Ovary (tissue), 9 donors: ENCODE results near the gene MACO1. TPM values are rescaled to one million over a fixed set of nuclear protein-coding genes. Genes with fewer than 3 reads are reported as not detected.
A peak's percentile ranks its signal among the peaks of the same experiment; 100 is the strongest.

Experiments used
- DNase-seq, 5 donors: peaks; one replicate each; pipeline ENCODE4 v3.0.0-alpha.2; 2019 to 2020
- H3K27ac ChIP-seq, 2 donors: fragments of 200-600 bp; one replicate each; pipeline versions ENCODE4 v1.5.1 to v1.8.0; 2019 to 2022
- H3K27me3 ChIP-seq: fragments of 200-600 bp; one replicate; pipeline ENCODE4 v1.8.0; 2022
- H3K36me3 ChIP-seq: fragments of 200-600 bp; sonication (generic); one replicate; pipeline ENCODE4 v1.5.1; 2019
- H3K4me1 ChIP-seq: one replicate; pipeline ENCODE4 v1.8.1; 2013; ENCODE audit warnings: mild to moderate bottlenecking, moderate library complexity; ENCODE audit not compliant: insufficient read depth
- H3K4me3 ChIP-seq: fragments of 200-600 bp; sonication (generic); one replicate; pipeline ENCODE4 v1.5.1; 2017
- H3K9me3 ChIP-seq, 2 donors: fragments of 200-600 bp in 1 of 2; sonication (generic) in 1 of 2; one replicate each; pipeline versions ENCODE4 v1.5.1 to v1.8.1; 2013 to 2019; ENCODE audit warnings: mild to moderate bottlenecking in 1 of 2, moderate library complexity in 1 of 2
- EP300 ChIP-seq: sonication (generic); formaldehyde crosslinking; IDR thresholded peaks from one replicate; pipeline ENCODE4 v1.6.1; 2017; ENCODE audit warnings: antibody characterized with exemption
- POLR2A ChIP-seq: fragments of 450-650 bp; IDR thresholded peaks from one replicate; pipeline ENCODE4 v1.6.1; 2017; ENCODE audit warnings: antibody characterized with exemption, mild to moderate bottlenecking, moderate library complexity
- WGBS, 3 donors: extraction: QIAGEN DNeasy Blood & Tissue Kit in 1 of 3; methylation state at CpG; one replicate each; pipeline versions ENCODE4 v1.1.5 to v1.1.7; 2013 to 2017; 5-methylcytosine and 5-hydroxymethylcytosine counted together
- intact Hi-C, 4 donors: fragments of 100-400 bp; cut with DNase I; formaldehyde crosslinking; loops; one replicate each; pipeline versions ENCODE4 v1.11.0 to v1.15.1; 2022 to 2023
- polyA plus RNA-seq, 2 donors: library from polyadenylated mRNA; stranded (reverse); fragments of 200-250 nt in 1 of 2; fragments of 350-450 nt in 1 of 2; fragmentation: Illumina TruSeq in 1 of 2; extraction: RNeasy Lipid Tissue Mini Kit (QIAGEN cat#74804) in 1 of 2; gene quantifications; one replicate each; pipeline ENCODE4 v1.2.3, GENCODE V29; 2013 to 2014
- total RNA-seq, 7 donors: library from RNA; depleted of rRNA in 2 of 7; stranded (reverse); fragments of >200 nt in 2 of 7; fragmentation: NEBNext Ultra II Directional in 3 of 7; extraction: Animal tissue kit (Norgen Biotek cat#: 25700) in 3 of 7; gene quantifications; one replicate each; pipeline versions ENCODE4 v1.1.0 to v1.2.4, GENCODE V29; 2016 to 2023
- TF ChIP-seq, protein P1 (sequence below), 3 donors: fragments of 450-650 bp in 2 of 3; fragments of 200-600 bp in 1 of 3; IDR thresholded peaks; one replicate each; pipeline versions ENCODE4 v1.5.1 to v1.8.0; 2016 to 2022; ENCODE audit warnings: antibody characterized with exemption in 3 of 3, mild to moderate bottlenecking in 1 of 3
- donor health status: DM: no; HTN: no; CAD: no; lungs with moderate emphysema.
- donor health status: DM: no; HTN: no; CAD: no.
- donor health status: Bipolar disorder and iron deficiency.
- donor health status: DM: yes; HTN: yes; CAD: no.
- donor health status: DM: no; HTN: no; CAD: no.
- donor health status: DM: yes; HTN: yes; CAD: no.

MACO1 gene
- total and polyA plus RNA-seq, 9 donors: 14.1 to 30.4 (median 23.4) TPM

DNA sequence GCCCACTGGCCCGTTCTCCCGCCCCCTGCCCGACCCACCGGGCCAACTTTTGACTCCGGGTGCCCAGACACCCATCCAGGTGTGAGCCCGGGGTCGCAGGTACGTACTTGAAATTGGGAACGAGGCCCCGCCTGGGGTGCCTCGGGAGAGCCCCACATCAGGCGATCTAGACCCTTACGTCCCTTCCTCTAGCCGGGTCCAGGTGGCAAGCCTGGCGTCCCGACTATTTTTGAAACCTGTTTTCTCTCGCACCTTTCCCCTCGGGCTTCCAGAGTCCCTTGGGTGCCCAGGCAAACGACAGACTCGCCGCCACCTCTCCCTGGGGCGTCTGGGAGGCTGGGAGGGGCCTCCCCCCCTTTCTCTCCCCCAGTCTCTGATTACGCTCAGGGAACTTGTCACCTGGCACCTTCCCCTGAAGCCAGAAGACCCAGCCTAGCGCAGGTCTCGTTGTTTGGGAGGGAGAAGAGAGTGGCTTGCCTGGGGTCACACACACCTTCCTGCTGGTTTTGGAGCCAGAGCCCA, 113.6 kb downstream of the MACO1 start:
- H3K4me1 ChIP-seq: peaks cover 13% of the 10 kb centered on the region
- DNase-seq: peak in 1 of 5 donors; percentile 50
- H3K36me3 ChIP-seq: no peaks in the 10 kb centered on the region
- H3K4me3 ChIP-seq: peak overlapping the region; percentile 69
- intact Hi-C loops: loop anchor here in 1 of 4 donors (10.0 kb wide), 1 partner anchor 300 kb away; the partner anchor contains the start of gene RSRP1
- WGBS, 3 donors: 11 to 19% (median 12%) methylated on average over 25 of the region's 25 CpGs
- H3K9me3 ChIP-seq: no peaks in the 10 kb centered on the region
- H3K27ac ChIP-seq: no peak overlapping the region
- no peaks in the 10 kb centered on the region for H3K27me3 ChIP-seq
- TF ChIP-seq, protein P1, sequence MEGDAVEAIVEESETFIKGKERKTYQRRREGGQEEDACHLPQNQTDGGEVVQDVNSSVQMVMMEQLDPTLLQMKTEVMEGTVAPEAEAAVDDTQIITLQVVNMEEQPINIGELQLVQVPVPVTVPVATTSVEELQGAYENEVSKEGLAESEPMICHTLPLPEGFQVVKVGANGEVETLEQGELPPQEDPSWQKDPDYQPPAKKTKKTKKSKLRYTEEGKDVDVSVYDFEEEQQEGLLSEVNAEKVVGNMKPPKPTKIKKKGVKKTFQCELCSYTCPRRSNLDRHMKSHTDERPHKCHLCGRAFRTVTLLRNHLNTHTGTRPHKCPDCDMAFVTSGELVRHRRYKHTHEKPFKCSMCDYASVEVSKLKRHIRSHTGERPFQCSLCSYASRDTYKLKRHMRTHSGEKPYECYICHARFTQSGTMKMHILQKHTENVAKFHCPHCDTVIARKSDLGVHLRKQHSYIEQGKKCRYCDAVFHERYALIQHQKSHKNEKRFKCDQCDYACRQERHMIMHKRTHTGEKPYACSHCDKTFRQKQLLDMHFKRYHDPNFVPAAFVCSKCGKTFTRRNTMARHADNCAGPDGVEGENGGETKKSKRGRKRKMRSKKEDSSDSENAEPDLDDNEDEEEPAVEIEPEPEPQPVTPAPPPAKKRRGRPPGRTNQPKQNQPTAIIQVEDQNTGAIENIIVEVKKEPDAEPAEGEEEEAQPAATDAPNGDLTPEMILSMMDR (IDR thresholded peaks at IDR 0.05): peak in 1 of 3 donors; percentile 7
- no peak for TF ChIP-seq POLR2A

DNA sequence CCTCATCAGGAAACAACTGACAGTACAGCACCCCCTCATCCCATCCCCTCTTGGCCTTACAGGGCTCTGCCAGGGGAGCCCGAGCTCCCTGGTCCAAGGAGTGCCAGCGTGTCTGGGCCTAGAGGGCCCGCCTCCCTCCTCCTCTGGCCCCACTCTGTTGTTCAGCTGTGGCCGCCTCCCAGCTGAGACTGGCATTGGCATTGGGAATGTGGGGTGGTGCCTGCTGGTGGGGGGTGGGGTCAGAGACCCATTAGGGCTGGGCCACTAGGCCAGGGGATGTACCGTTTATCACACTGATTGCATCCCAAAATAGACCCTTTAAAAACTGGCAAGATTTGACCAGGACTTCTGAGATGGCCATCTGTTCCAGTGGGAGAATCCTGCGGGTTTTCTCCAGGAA, 114.1 kb downstream of the MACO1 start:
- no peak for TF ChIP-seq EP300
- TF ChIP-seq POLR2A: no peak
- TF ChIP-seq, protein P1 (IDR thresholded peaks at IDR 0.05): no peak
- H3K4me3 ChIP-seq: peak overlapping the region; percentile 69
- peaks cover 18% of the 10 kb centered on the region for H3K4me1 ChIP-seq
- DNase-seq: no peak
- intact Hi-C loops: loop anchor here in 1 of 4 donors (10.0 kb wide), 1 partner anchor 300 kb away; the partner anchor contains the start of gene RSRP1
- H3K36me3 ChIP-seq: no peaks in the 10 kb centered on the region
- H3K27ac ChIP-seq: no peak overlapping the region
- 61 to 69% (median 62%) methylated on average over 6 of the region's 6 CpGs for WGBS, 3 donors
- no peaks in the 10 kb centered on the region for H3K9me3 ChIP-seq
- H3K27me3 ChIP-seq: no peaks in the 10 kb centered on the region

DNA sequence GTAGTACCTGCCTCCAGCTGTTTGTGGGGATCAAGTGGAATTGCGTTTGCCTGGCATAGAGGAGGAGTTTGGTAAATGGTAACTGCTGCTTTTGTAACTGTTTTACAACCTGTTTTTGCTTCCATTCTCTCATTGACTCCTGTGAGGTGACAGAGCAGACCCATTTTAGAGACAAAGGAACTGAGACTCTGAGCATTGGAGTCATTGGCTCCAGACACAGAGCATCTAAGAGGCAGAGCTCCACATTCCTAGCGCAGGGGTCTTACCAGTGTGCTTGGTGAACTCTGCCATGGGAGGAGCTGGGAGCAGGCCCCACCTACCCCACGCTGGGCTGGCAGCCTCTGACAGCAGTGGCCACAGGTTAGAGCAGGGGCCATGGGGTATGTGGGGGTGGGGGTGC, 115.1 kb downstream of the MACO1 start:
- WGBS, 3 donors: 75 to 91% (median 86%) methylated on average over 3 of the region's 3 CpGs
- H3K27ac ChIP-seq: no peak overlapping the region

DNA sequence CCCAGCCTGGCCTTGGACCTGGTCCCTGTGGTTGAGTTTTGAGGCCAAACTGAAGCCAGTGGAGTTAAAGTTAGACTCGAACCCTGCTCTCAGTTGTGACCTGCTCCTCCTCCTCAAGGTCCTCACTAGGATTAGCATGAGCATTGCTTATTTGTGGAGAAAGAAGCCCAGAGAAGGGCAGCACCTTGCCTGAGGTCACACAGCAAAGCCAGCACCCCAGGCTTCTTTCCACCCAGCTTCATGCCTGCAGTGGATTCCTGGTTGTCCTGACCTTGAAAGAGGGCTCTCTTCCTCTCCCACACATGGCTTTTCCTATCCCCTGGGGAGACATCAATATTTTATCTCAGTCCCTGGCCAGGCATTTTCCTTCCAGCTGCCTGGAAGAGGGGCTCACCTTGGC, 115.5 kb downstream of the MACO1 start:
- intact Hi-C loops: loop anchor here in 1 of 4 donors (10.0 kb wide), 1 partner anchor 301 kb away; the partner anchor contains the start of gene RSRP1
- H3K27me3 ChIP-seq: no peaks in the 10 kb centered on the region
- TF ChIP-seq EP300 (no peak), POLR2A (no peak)
- TF ChIP-seq, protein P1 (IDR thresholded peaks at IDR 0.05): no peak
- 42 to 64% (median 44%) methylated on average over 1 of the region's 1 CpG for WGBS, 3 donors
- H3K9me3 ChIP-seq: no peaks in the 10 kb centered on the region
- no peak for DNase-seq
- no peak overlapping the region for H3K27ac ChIP-seq
- H3K36me3 ChIP-seq: no peaks in the 10 kb centered on the region
- no peak overlapping the region for H3K4me3 ChIP-seq
- H3K4me1 ChIP-seq: peaks cover 28% of the 10 kb centered on the region

More for the DNA sequence above, 115.1 kb downstream of the MACO1 start:
- H3K4me3 ChIP-seq: no peak overlapping the region
- H3K9me3 ChIP-seq: no peaks in the 10 kb centered on the region
- H3K36me3 ChIP-seq: no peaks in the 10 kb centered on the region
- no peaks in the 10 kb centered on the region for H3K27me3 ChIP-seq
- DNase-seq: no peak
- TF ChIP-seq, protein P1 (IDR thresholded peaks at IDR 0.05): no peak
- TF ChIP-seq EP300 (no peak), POLR2A (no peak)
- H3K4me1 ChIP-seq: peaks cover 27% of the 10 kb centered on the region
- intact Hi-C loops: loop anchor here in 1 of 4 donors (10.0 kb wide), 1 partner anchor 301 kb away; the partner anchor contains the start of gene RSRP1
